Liver (tissue), 9 donors: ENCODE data around the gene DCAF4. TPM values are rescaled to one million over a fixed set of nuclear protein-coding genes. Genes with fewer than 3 reads are reported as not detected.

ENCODE experiments used
- DNase-seq: peaks from one replicate; pipeline ENCODE4 v3.0.0-alpha.2; 2017; ENCODE audit warnings: low spot score
- H3K27ac ChIP-seq, 2 donors: one replicate each; pipeline ENCODE4 v1.7.0; 2013; ENCODE audit warnings: inconsistent platforms in 2 of 2, low read length in 2 of 2, control low read depth in 1 of 2, low read depth in 1 of 2, mild to moderate bottlenecking in 1 of 2
- H3K27me3 ChIP-seq, 4 donors: one replicate each; pipeline versions ENCODE4 v1.6.1 to v1.7.0; 2013; ENCODE audit warnings: low read length in 3 of 4, inconsistent platforms in 1 of 4, mild to moderate bottlenecking in 1 of 4, moderate library complexity in 1 of 4; ENCODE audit not compliant: control insufficient read depth in 4 of 4, insufficient read depth in 4 of 4
- H3K36me3 ChIP-seq, 4 donors: one replicate each; pipeline versions ENCODE4 v1.6.1 to v1.7.0; 2013; ENCODE audit warnings: low read length in 3 of 4, mild to moderate bottlenecking in 3 of 4, low read depth in 1 of 4, moderate library complexity in 1 of 4; ENCODE audit not compliant: control insufficient read depth in 4 of 4, insufficient read depth in 3 of 4
- H3K4me1 ChIP-seq, 4 donors: one replicate each; pipeline versions ENCODE4 v1.6.1 to v1.7.0; 2013; ENCODE audit warnings: low read length in 3 of 4, mild to moderate bottlenecking in 3 of 4, moderate library complexity in 1 of 4; ENCODE audit not compliant: control insufficient read depth in 4 of 4, insufficient read depth in 4 of 4
- H3K4me3 ChIP-seq, 3 donors: one replicate each; pipeline versions ENCODE4 v1.6.1 to v1.7.0; 2013; ENCODE audit warnings: low read length in 3 of 3, control low read depth in 1 of 3, low read depth in 1 of 3, mild to moderate bottlenecking in 1 of 3
- H3K9ac ChIP-seq, 2 donors: one replicate each; pipeline ENCODE4 v1.7.0; 2013; ENCODE audit warnings: low read length in 2 of 2, mild to moderate bottlenecking in 2 of 2, moderate library complexity in 2 of 2, control low read depth in 1 of 2, low read depth in 1 of 2
- H3K9me3 ChIP-seq, 4 donors: one replicate each; pipeline versions ENCODE4 v1.6.1 to v1.7.0; 2013; ENCODE audit warnings: low read length in 3 of 4; ENCODE audit not compliant: control insufficient read depth in 4 of 4
- EGR1 ChIP-seq, 2 donors: IDR thresholded peaks; 2 replicates each; pipeline ENCODE4 v1.6.1; 2016 to 2018; ENCODE audit warnings: antibody characterized with exemption in 2 of 2, low read depth in 2 of 2
- FOXA1 ChIP-seq: IDR thresholded peaks from 2 replicates; pipeline ENCODE4 v1.6.1; 2016; ENCODE audit warnings: antibody characterized with exemption
- FOXA2 ChIP-seq: IDR thresholded peaks from 2 replicates; pipeline ENCODE4 v1.6.1; 2016; ENCODE audit warnings: antibody characterized with exemption
- GABPA ChIP-seq, 2 donors: IDR thresholded peaks in 1 of 2; conservative IDR thresholded peaks in 1 of 2; 2 replicates each; pipeline ENCODE4 v1.6.1; 2016; ENCODE audit warnings: antibody characterized with exemption in 2 of 2, mild to moderate bottlenecking in 1 of 2, moderate library complexity in 1 of 2
- HNF4A ChIP-seq, 2 donors: conservative IDR thresholded peaks; 2 replicates each; pipeline ENCODE4 v1.6.1; 2016; ENCODE audit warnings: antibody characterized with exemption in 2 of 2, mild to moderate bottlenecking in 2 of 2
- HNF4G ChIP-seq: IDR thresholded peaks from 2 replicates; pipeline ENCODE4 v1.6.1; 2016; ENCODE audit warnings: antibody characterized with exemption
- JUND ChIP-seq, 2 donors: IDR thresholded peaks; 2 replicates each; pipeline ENCODE4 v1.6.1; 2016; ENCODE audit warnings: antibody characterized with exemption in 2 of 2
- NR2F2 ChIP-seq: IDR thresholded peaks from 2 replicates; pipeline ENCODE4 v1.6.1; 2016; ENCODE audit warnings: antibody characterized with exemption
- RAD21 ChIP-seq, 2 donors: IDR thresholded peaks; 2 replicates each; pipeline ENCODE4 v1.6.1; 2016; ENCODE audit warnings: antibody characterized with exemption in 2 of 2, mild to moderate bottlenecking in 2 of 2
- RXRA ChIP-seq, 2 donors: IDR thresholded peaks; 2 replicates each; pipeline ENCODE4 v1.6.1; 2017 to 2018; ENCODE audit warnings: antibody characterized with exemption in 2 of 2, mild to moderate bottlenecking in 1 of 2
- SP1 ChIP-seq: IDR thresholded peaks from 2 replicates; pipeline ENCODE4 v1.6.1; 2018; ENCODE audit warnings: antibody characterized with exemption, mild to moderate bottlenecking
- TAF1 ChIP-seq: conservative IDR thresholded peaks from 2 replicates; pipeline ENCODE4 v1.6.1; 2016; ENCODE audit warnings: antibody characterized with exemption, mild to moderate bottlenecking
- YY1 ChIP-seq: IDR thresholded peaks from 2 replicates; pipeline ENCODE4 v1.6.1; 2016; ENCODE audit warnings: antibody characterized with exemption, mild to moderate bottlenecking
- WGBS: extraction: QIAGEN DNeasy Blood & Tissue Kit; methylation state at CpG from one replicate; pipeline ENCODE4 v1.1.7; 2013; 5-methylcytosine and 5-hydroxymethylcytosine counted together
- polyA plus RNA-seq, 2 donors: library from polyadenylated mRNA; stranded (reverse) in 1 of 2; unstranded in 1 of 2; fragments of 200-250 nt in 1 of 2; fragments of >200 nt in 1 of 2; fragmentation: Nextera tagmentation in 1 of 2; extraction: Ambion mirVana in 1 of 2; gene quantifications; one replicate each; pipeline versions ENCODE4 v1.2.1 to v1.2.3, GENCODE V29; 2013 to 2015
- total RNA-seq, 2 donors: library from RNA; depleted of rRNA; stranded (reverse); fragments of >200 nt; gene quantifications; one replicate each; pipeline ENCODE4 v1.2.3, GENCODE V29; 2014
- TF ChIP-seq, protein P1 (sequence below): fragments of 150-350 bp; IDR thresholded peaks from 2 replicates; pipeline ENCODE4 v1.5.1; 2017; ENCODE audit warnings: improper control_type of control experiment, low read depth, low read length; ENCODE audit not compliant: missing input control
- TF ChIP-seq, protein P2 (sequence below): IDR thresholded peaks from 2 replicates; pipeline ENCODE4 v1.6.1; 2016; ENCODE audit warnings: antibody characterized with exemption
- TF ChIP-seq, protein P3 (sequence below): IDR thresholded peaks from 2 replicates; pipeline ENCODE4 v1.6.1; 2016; ENCODE audit warnings: antibody characterized with exemption
- donor health status: healthy.
- donor health status: healthy.
- donor health status: healthy.
- donor health status: healthy.
- donor health status: healthy.

The DCAF4 gene
- total and polyA plus RNA-seq, 4 donors = 3.5 to 11.0 (median 6.1) TPM

DNA sequence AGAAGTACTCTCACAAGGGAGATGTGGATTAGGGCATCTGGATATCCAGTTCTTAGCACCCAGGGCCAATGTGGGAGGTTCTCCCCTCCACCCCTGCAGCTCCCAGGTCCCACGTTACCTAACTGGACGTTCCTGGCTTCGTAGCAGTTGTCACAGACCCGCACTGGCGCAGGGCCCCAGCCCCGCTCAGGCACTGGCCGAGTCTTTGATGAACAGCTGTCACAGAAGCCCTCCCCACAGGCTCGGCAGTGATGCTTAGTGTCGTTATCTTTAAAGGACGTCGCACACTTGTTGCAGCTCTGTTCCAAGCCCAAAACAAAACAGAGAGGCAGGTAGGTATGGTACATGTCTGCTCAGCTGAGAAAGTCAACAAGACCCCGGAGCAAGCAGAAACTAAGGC is 48.4 kb downstream of the DCAF4 start:
- H3K9ac ChIP-seq = no peak overlapping the region
- H3K27ac ChIP-seq = no peak overlapping the region
- no peaks in the 10 kb centered on the region for H3K27me3 ChIP-seq
- TF ChIP-seq EGR1 (IDR thresholded peaks at IDR 0.05; ENCODE audit: low read depth in 2 of 2) (no peak), JUND (IDR thresholded peaks at IDR 0.05) (no peak), HNF4G (no peak), FOXA1 (no peak)
- H3K4me1 ChIP-seq = no peaks in the 10 kb centered on the region
- WGBS = 97% methylated on average over 12 of the region's 12 CpGs
- DNase-seq = no peak
- no peak overlapping the region for H3K4me3 ChIP-seq
- peaks cover 22 to 67% (median 53%) of the 10 kb centered on the region in 4 donors for H3K36me3 ChIP-seq
- no peaks in the 10 kb centered on the region for H3K9me3 ChIP-seq

DNA sequence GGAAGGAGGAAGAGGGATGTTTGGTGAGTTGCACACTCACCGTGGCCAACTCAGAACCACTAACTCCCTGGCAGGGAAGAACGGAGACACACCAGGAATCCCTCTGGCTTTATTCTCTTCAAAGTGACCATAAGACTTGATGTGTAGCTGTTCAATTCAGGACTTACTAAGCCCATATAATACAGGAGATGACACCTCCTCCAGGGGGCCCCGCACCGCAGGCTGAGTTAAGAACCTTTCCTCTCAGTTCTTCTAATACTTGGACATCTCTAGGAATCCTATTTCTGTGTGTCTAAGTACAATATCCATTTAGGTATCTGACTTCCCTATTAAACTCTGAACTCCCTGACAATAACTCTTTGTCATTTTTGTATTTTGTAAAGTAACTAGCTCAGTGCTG is 49.5 kb downstream of the DCAF4 start:
- H3K27ac ChIP-seq = no peak overlapping the region
- DNase-seq = no peak

DNA sequence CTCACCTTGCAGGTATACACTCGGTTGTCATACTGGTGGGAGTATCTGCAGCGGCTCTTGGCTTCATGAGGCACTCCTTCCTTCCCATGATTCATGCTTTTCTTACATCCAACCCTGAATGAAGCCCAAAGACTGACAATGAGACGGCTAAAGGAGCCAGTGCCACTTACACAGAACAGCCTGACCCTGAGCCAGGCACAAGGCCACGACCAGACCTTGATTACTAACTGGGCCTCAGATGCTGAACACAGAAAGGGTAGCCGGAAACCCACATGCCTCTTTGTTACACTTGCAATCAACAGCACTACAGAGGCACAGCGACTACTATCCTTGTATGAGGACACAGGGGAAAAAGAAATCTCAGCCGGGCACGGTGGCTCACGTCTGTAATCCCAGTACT is 52.6 kb downstream of the DCAF4 start:
- H3K27ac ChIP-seq = no peak overlapping the region
- H3K36me3 ChIP-seq = peaks cover 9 to 46% (median 39%) of the 10 kb centered on the region in 4 donors
- DNase-seq = no peak
- no peaks in the 10 kb centered on the region for H3K9me3 ChIP-seq
- no peaks in the 10 kb centered on the region for H3K27me3 ChIP-seq
- H3K4me3 ChIP-seq = no peak overlapping the region
- H3K9ac ChIP-seq = no peak overlapping the region
- TF ChIP-seq, protein P1, sequence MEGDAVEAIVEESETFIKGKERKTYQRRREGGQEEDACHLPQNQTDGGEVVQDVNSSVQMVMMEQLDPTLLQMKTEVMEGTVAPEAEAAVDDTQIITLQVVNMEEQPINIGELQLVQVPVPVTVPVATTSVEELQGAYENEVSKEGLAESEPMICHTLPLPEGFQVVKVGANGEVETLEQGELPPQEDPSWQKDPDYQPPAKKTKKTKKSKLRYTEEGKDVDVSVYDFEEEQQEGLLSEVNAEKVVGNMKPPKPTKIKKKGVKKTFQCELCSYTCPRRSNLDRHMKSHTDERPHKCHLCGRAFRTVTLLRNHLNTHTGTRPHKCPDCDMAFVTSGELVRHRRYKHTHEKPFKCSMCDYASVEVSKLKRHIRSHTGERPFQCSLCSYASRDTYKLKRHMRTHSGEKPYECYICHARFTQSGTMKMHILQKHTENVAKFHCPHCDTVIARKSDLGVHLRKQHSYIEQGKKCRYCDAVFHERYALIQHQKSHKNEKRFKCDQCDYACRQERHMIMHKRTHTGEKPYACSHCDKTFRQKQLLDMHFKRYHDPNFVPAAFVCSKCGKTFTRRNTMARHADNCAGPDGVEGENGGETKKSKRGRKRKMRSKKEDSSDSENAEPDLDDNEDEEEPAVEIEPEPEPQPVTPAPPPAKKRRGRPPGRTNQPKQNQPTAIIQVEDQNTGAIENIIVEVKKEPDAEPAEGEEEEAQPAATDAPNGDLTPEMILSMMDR = no peak
- no peak for TF ChIP-seq RXRA (IDR thresholded peaks at IDR 0.05)
- TF ChIP-seq FOXA2 = no peak
- TF ChIP-seq GABPA (IDR thresholded peaks at IDR 0.05 in 1 of 2, conservative IDR thresholded peaks at IDR 0.05 in 1 of 2) = no peak
- TF ChIP-seq, protein P2, sequence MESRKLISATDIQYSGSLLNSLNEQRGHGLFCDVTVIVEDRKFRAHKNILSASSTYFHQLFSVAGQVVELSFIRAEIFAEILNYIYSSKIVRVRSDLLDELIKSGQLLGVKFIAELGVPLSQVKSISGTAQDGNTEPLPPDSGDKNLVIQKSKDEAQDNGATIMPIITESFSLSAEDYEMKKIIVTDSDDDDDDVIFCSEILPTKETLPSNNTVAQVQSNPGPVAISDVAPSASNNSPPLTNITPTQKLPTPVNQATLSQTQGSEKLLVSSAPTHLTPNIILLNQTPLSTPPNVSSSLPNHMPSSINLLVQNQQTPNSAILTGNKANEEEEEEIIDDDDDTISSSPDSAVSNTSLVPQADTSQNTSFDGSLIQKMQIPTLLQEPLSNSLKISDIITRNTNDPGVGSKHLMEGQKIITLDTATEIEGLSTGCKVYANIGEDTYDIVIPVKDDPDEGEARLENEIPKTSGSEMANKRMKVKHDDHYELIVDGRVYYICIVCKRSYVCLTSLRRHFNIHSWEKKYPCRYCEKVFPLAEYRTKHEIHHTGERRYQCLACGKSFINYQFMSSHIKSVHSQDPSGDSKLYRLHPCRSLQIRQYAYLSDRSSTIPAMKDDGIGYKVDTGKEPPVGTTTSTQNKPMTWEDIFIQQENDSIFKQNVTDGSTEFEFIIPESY = no peak
- TF ChIP-seq, protein P3, sequence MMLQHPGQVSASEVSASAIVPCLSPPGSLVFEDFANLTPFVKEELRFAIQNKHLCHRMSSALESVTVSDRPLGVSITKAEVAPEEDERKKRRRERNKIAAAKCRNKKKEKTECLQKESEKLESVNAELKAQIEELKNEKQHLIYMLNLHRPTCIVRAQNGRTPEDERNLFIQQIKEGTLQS = no peak
- TF ChIP-seq HNF4G = no peak
- no peak for TF ChIP-seq SP1
- TF ChIP-seq HNF4A (conservative IDR thresholded peaks at IDR 0.05) = no peak
- no peak for TF ChIP-seq YY1
- TF ChIP-seq RAD21 (IDR thresholded peaks at IDR 0.05) = no peak
- no peak for TF ChIP-seq NR2F2
- TF ChIP-seq EGR1 (IDR thresholded peaks at IDR 0.05; ENCODE audit: low read depth in 2 of 2) = no peak
- no peak for TF ChIP-seq TAF1
- 95% methylated on average over 9 of the region's 9 CpGs for WGBS
- peaks cover 0 to 10% (median 3%) of the 10 kb centered on the region in 4 donors for H3K4me1 ChIP-seq

More for the DNA sequence above, 49.5 kb downstream of the DCAF4 start:
- no peaks in the 10 kb centered on the region for H3K27me3 ChIP-seq
- no peak overlapping the region for H3K4me3 ChIP-seq
- 96% methylated on average over 4 of the region's 4 CpGs for WGBS
- no peak overlapping the region for H3K9ac ChIP-seq
- H3K9me3 ChIP-seq = no peaks in the 10 kb centered on the region
- no peaks in the 10 kb centered on the region for H3K4me1 ChIP-seq
- no peak for TF ChIP-seq NR2F2
- no peak for TF ChIP-seq GABPA (IDR thresholded peaks at IDR 0.05 in 1 of 2, conservative IDR thresholded peaks at IDR 0.05 in 1 of 2)
- TF ChIP-seq SP1 = no peak
- no peak for TF ChIP-seq YY1
- peak in 1 of 2 donors; percentile 26 for TF ChIP-seq RAD21 (IDR thresholded peaks at IDR 0.05)
- peaks cover 16 to 59% (median 49%) of the 10 kb centered on the region in 4 donors for H3K36me3 ChIP-seq
